ENCODE measurements around the gene ERRFI1.

DNA sequence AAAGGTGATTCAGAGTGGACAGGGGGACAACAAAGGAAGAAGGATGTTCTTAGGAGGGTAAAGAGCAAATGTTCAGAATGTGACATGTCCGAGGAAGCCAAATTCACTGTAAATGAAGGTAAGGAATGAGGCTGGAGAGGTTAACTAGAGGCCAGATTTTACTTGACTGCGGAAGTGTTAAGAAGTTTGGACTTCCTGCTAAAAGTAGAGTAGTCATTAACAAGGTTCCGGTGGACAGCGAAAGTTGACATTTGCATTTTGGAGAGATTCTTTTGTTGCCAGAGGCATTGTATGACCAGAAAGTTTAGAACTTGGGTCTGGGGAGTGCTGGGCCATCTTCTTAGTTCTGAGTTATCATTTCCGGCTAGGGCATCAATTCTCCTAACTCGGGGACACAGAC lies 7.2 kb upstream of the ERRFI1 start:
- TF ChIP-seq POLR2A (IDR thresholded peaks at IDR 0.05) = no peak
- TF ChIP-seq, protein P1, sequence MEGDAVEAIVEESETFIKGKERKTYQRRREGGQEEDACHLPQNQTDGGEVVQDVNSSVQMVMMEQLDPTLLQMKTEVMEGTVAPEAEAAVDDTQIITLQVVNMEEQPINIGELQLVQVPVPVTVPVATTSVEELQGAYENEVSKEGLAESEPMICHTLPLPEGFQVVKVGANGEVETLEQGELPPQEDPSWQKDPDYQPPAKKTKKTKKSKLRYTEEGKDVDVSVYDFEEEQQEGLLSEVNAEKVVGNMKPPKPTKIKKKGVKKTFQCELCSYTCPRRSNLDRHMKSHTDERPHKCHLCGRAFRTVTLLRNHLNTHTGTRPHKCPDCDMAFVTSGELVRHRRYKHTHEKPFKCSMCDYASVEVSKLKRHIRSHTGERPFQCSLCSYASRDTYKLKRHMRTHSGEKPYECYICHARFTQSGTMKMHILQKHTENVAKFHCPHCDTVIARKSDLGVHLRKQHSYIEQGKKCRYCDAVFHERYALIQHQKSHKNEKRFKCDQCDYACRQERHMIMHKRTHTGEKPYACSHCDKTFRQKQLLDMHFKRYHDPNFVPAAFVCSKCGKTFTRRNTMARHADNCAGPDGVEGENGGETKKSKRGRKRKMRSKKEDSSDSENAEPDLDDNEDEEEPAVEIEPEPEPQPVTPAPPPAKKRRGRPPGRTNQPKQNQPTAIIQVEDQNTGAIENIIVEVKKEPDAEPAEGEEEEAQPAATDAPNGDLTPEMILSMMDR (IDR thresholded peaks at IDR 0.05 in 8 of 11, conservative IDR thresholded peaks at IDR 0.05 in 3 of 11) = no peak

Measured in spleen (tissue), 7 donors.